GM21825 (cell line): ENCODE results near the gene ABCA12.

Experiments
- ATAC-seq: cut with Tn5 transposase; IDR thresholded peaks from one replicate; pipeline ENCODE4 v1.9.1; 2021; ENCODE audit warnings: mild to moderate bottlenecking, moderate library complexity; ENCODE audit not compliant: unreplicated experiment

Gene ABCA12

GRCh38 chr2:214987261-214987660 lies 151.2 kb downstream of the ABCA12 start:
- ATAC-seq, result no peak

GRCh38 chr2:214985619-214986018 lies 152.8 kb downstream of the ABCA12 start:
- ATAC-seq, result no peak

GRCh38 chr2:214966420-214966819 lies 172.0 kb downstream of the ABCA12 start:
- no peak for ATAC-seq

GRCh38 chr2:214960677-214961076 lies 177.7 kb downstream of the ABCA12 start:
- ATAC-seq, result no peak

GRCh38 chr2:214946949-214947348 lies 191.5 kb downstream of the ABCA12 start:
- ATAC-seq, result no peak

GRCh38 chr2:214934006-214934405 lies 204.4 kb downstream of the ABCA12 start:
- no peak for ATAC-seq

- no peak for ATAC-seq
Observed at GRCh38 chr2:214904634-214905033, 233.8 kb downstream of the ABCA12 start.

- ATAC-seq, result no peak
Observed at GRCh38 chr2:214904176-214904575, 234.2 kb downstream of the ABCA12 start.

- no peak for ATAC-seq
Observed at GRCh38 chr2:214902286-214902685, 236.1 kb downstream of the ABCA12 start.

GRCh38 chr2:214899751-214900150 lies 238.7 kb downstream of the ABCA12 start:
- no peak for ATAC-seq

- ATAC-seq, result no peak
Observed at GRCh38 chr2:214896274-214896673, 242.2 kb downstream of the ABCA12 start.

- ATAC-seq, result no peak
Observed at GRCh38 chr2:214895469-214895868, 243.0 kb downstream of the ABCA12 start.

- ATAC-seq, result no peak
Observed at GRCh38 chr2:214889301-214889700, 249.1 kb downstream of the ABCA12 start.

GRCh38 chr2:214881647-214882202 lies 256.7 kb downstream of the ABCA12 start:
- ATAC-seq, result no peak
